Heart left ventricle (tissue), 16 donors: ENCODE measurements around the gene NAA16. TPM values are rescaled to one million over a fixed set of nuclear protein-coding genes. Genes with fewer than 3 reads are reported as not detected.

ENCODE experiments used
- ATAC-seq, 4 donors: fragments of 200-7000 bp; cut with Tn5 transposase; one replicate each; pipeline ENCODE4 v1.9.1; 2020 to 2022; ENCODE audit warnings: moderate library complexity in 4 of 4, mild to moderate bottlenecking in 3 of 4, moderate number of reproducible peaks in 1 of 4
- DNase-seq, 5 donors: peaks; one replicate each; pipeline ENCODE4 v3.0.0-alpha.2; 2020
- H3K27ac ChIP-seq, 12 donors: fragments of 200-600 bp; sonication (generic) in 4 of 12; one replicate each; pipeline versions ENCODE4 v1.5.0 to v1.8.0; 2016 to 2022; ENCODE audit warnings: mild to moderate bottlenecking in 2 of 12
- H3K27me3 ChIP-seq, 9 donors: fragments of 200-600 bp; sonication (generic) in 2 of 9; one replicate each; pipeline versions ENCODE4 v1.5.1 to v1.8.0; 2016 to 2022; ENCODE audit warnings: mild to moderate bottlenecking in 3 of 9
- H3K36me3 ChIP-seq, 9 donors: fragments of 200-600 bp; sonication (generic) in 2 of 9; one replicate each; pipeline versions ENCODE4 v1.5.0 to v1.8.0; 2018 to 2022; ENCODE audit warnings: mild to moderate bottlenecking in 2 of 9
- H3K4me1 ChIP-seq, 12 donors: fragments of 200-600 bp; sonication (generic) in 4 of 12; one replicate each; pipeline versions ENCODE4 v1.5.0 to v1.8.0; 2016 to 2022; ENCODE audit warnings: mild to moderate bottlenecking in 3 of 12
- H3K4me3 ChIP-seq, 12 donors: fragments of 200-600 bp; sonication (generic) in 4 of 12; one replicate each; pipeline versions ENCODE4 v1.5.0 to v1.8.0; 2017 to 2022; ENCODE audit warnings: mild to moderate bottlenecking in 9 of 12, moderate library complexity in 4 of 12
- H3K9me3 ChIP-seq, 12 donors: fragments of 200-600 bp; sonication (generic) in 4 of 12; one replicate each; pipeline versions ENCODE4 v1.5.0 to v1.8.0; 2016 to 2022; ENCODE audit warnings: mild to moderate bottlenecking in 1 of 12
- POLR2A ChIP-seq, 2 donors: fragments of 450-650 bp; IDR thresholded peaks; one replicate each; pipeline ENCODE4 v1.6.1; 2017; ENCODE audit warnings: antibody characterized with exemption in 2 of 2, mild to moderate bottlenecking in 2 of 2, moderate library complexity in 2 of 2
- WGBS, 4 donors: extraction: QIAGEN DNeasy Blood & Tissue Kit in 2 of 4; methylation state at CpG; one replicate each; pipeline versions ENCODE4 v1.1.5 to v1.1.7; 2013 to 2018; 5-methylcytosine and 5-hydroxymethylcytosine counted together
- intact Hi-C, 10 donors: fragments of 100-400 bp; cut with DNase I; formaldehyde crosslinking; loops; one replicate each; pipeline versions ENCODE4 v1.11.1 to v1.14.2; 2022
- polyA plus RNA-seq, 2 donors: library from polyadenylated mRNA; stranded (reverse); fragments of 200-250 nt; gene quantifications; one replicate each; pipeline ENCODE4 v1.2.3, GENCODE V29; 2013
- total RNA-seq, 9 donors: library from RNA; depleted of rRNA in 2 of 9; stranded (reverse); fragments of >200 nt in 2 of 9; fragmentation: NEBNext Ultra II Directional in 3 of 9; extraction: Animal tissue kit (Norgen Biotek cat#: 25700) in 3 of 9; gene quantifications; one replicate each; pipeline versions ENCODE4 v1.1.0 to v1.2.4, GENCODE V29; 2016 to 2023
- TF ChIP-seq, protein P1 (sequence below), 12 donors: fragments of 200-600 bp; sonication (generic) in 4 of 12; IDR thresholded peaks; one replicate each; pipeline versions ENCODE4 v1.5.0 to v1.8.0; 2018 to 2022; ENCODE audit warnings: antibody characterized with exemption in 12 of 12, mild to moderate bottlenecking in 5 of 12
- donor health status: ischemic (EF 13 %, LVEDD 7.1; RV severe dilation, severe dysfunction).
- donor health status: healthy with polysubstance abuse.
- donor health status: DM: no; HTN: yes; CAD: no.
- donor health status: DM: no; HTN: no; CAD: no.
- donor health status: ischemic (EF 25% LVEDD 6.9; RV normal size, moderate dysfunction).
- donor health status: ischemic (EF 25% LVEDD 5.7; RV mildly dilated, moderate dysfunction).
- donor health status: healthy.
- donor health status: DM: yes; HTN: yes; CAD: no.
- donor health status: ischemic (EF 35%, LVEDD 5.7; RV mildly dilated, moderate dysfunction).
- donor health status: nonischemic (EF 11% LVEDD 7.7; RV severe dilation, severe dysfunction).
- donor health status: DM: yes; HTN: yes; CAD: no.
- donor health status: PGD.
- donor health status: ischemic (EF 29% LVEDD 5.4; RV normal size, mild dysfunction).
- donor health status: nonischemic (EF 23%, LVEDD 6.1; RV moderate dilation, normal function).

NAA16 gene
- total and polyA plus RNA-seq, 11 donors, result 3.6 to 10.7 (median 7.3) TPM

GRCh38 chr13:41409611-41410010, 98.5 kb downstream of the NAA16 start:
- H3K4me3 ChIP-seq, result no peak overlapping the region
- TF ChIP-seq, protein P1, sequence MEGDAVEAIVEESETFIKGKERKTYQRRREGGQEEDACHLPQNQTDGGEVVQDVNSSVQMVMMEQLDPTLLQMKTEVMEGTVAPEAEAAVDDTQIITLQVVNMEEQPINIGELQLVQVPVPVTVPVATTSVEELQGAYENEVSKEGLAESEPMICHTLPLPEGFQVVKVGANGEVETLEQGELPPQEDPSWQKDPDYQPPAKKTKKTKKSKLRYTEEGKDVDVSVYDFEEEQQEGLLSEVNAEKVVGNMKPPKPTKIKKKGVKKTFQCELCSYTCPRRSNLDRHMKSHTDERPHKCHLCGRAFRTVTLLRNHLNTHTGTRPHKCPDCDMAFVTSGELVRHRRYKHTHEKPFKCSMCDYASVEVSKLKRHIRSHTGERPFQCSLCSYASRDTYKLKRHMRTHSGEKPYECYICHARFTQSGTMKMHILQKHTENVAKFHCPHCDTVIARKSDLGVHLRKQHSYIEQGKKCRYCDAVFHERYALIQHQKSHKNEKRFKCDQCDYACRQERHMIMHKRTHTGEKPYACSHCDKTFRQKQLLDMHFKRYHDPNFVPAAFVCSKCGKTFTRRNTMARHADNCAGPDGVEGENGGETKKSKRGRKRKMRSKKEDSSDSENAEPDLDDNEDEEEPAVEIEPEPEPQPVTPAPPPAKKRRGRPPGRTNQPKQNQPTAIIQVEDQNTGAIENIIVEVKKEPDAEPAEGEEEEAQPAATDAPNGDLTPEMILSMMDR (IDR thresholded peaks at IDR 0.05), result no peak
- TF ChIP-seq POLR2A (IDR thresholded peaks at IDR 0.05), result no peak
- H3K36me3 ChIP-seq, result no peaks in the 10 kb centered on the region
- ATAC-seq (no peak), DNase-seq (no peak)
- no peak overlapping the region for H3K27ac ChIP-seq
- H3K27me3 ChIP-seq, result no peaks in the 10 kb centered on the region
- intact Hi-C loops, result loop anchor here (2.0 to 10.0 kb wide), 3 partner anchors 243 to 245 kb away; no protein-coding TSS in a partner anchor
- no peaks in the 10 kb centered on the region for H3K9me3 ChIP-seq
- 75 to 81% (median 79%) methylated on average over 2 of the region's 2 CpGs for WGBS, 4 donors
- no peaks in the 10 kb centered on the region for H3K4me1 ChIP-seq

- Histone ChIP-seq H3K36me3 (no peaks in the 10 kb centered on the region), H3K4me3 (no peak overlapping the region), H3K27me3 (no peaks in the 10 kb centered on the region), H3K9me3 (no peaks in the 10 kb centered on the region), H3K4me1 (no peaks in the 10 kb centered on the region), H3K27ac (no peak overlapping the region)
- DNase-seq, result no peak
- intact Hi-C loops, result loop anchor here in 9 of 10 donors (2.0 to 10.0 kb wide), 3 partner anchors 241 to 244 kb away; no protein-coding TSS in a partner anchor
- TF ChIP-seq POLR2A (IDR thresholded peaks at IDR 0.05), result no peak
- TF ChIP-seq, protein P1 (IDR thresholded peaks at IDR 0.05), result no peak
- WGBS, 4 donors, result 89 to 94% (median 90%) methylated on average over 5 of the region's 5 CpGs
- ATAC-seq, result no peak
Observed at GRCh38 chr13:41411060-41411459, 100.0 kb downstream of the NAA16 start.

DNA sequence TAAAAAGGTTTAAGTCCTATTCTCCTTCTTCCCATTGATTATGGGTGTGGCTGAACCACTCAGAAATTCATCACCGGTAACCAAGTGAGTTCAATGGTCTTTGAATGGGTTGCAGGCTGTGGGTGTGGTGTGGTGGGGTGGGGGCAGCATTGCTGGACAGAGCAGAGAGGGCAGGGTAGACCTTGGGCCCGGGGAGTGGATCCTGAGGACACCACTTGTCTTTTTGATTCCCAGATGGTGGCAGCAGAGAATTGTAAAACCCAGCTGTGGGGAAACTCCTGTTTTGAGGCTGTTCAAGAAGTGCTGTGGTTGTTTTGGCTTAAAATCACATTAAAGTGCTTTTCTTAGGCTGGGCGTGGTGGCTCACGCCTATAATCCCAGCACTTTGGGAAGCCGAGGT, 100.5 kb downstream of the NAA16 start:
- Histone ChIP-seq H3K9me3 (no peaks in the 10 kb centered on the region), H3K27ac (no peak overlapping the region), H3K4me3 (no peak overlapping the region), H3K27me3 (no peaks in the 10 kb centered on the region), H3K36me3 (no peaks in the 10 kb centered on the region), H3K4me1 (no peaks in the 10 kb centered on the region)
- intact Hi-C loops, result loop anchor here in 9 of 10 donors (2.0 to 10.0 kb wide), 3 partner anchors 241 to 243 kb away; no protein-coding TSS in a partner anchor
- DNase-seq, result no peak
- TF ChIP-seq, protein P1 (IDR thresholded peaks at IDR 0.05), result peak in 11 of 12 donors; percentile 8 to 54 (median 39)
- TF ChIP-seq POLR2A (IDR thresholded peaks at IDR 0.05), result no peak
- WGBS, 4 donors, result 46 to 57% (median 53%) methylated on average over 5 of the region's 5 CpGs
- peak in 3 of 4 donors; percentile 54 to 57 (median 55) for ATAC-seq

DNA sequence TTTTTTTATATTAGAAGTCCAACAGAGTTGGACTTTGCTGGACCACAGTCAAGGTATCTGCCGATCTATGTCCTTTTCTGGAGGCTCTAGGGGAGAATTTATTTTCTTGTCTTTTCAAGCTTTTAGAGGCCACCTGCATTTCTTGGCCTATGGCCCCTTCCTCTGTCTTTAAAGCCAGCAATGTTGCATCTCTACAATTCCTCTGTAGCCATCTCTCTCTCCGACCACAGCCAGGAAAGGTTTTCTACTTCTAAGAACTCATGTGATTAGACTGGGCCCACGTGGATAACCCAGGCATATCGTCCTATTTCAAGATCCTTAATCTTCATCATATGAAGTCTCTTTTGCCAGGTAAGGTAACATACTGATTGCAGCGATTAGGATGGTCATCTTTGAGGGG, 102.8 kb downstream of the NAA16 start:
- H3K27me3 ChIP-seq, result no peaks in the 10 kb centered on the region
- 90 to 94% (median 92%) methylated on average over 5 of the region's 5 CpGs for WGBS, 4 donors
- TF ChIP-seq, protein P1 (IDR thresholded peaks at IDR 0.05), result no peak
- TF ChIP-seq POLR2A (IDR thresholded peaks at IDR 0.05), result no peak
- H3K4me3 ChIP-seq, result no peak overlapping the region
- ATAC-seq (no peak), DNase-seq (no peak)
- no peak overlapping the region for H3K27ac ChIP-seq
- intact Hi-C loops, result loop anchor here in 8 of 10 donors (5.0 to 10.0 kb wide), 2 partner anchors 238 to 241 kb away; no protein-coding TSS in a partner anchor
- H3K4me1 ChIP-seq, result no peaks in the 10 kb centered on the region
- no peaks in the 10 kb centered on the region for H3K36me3 ChIP-seq
- peaks cover 0 to 6% (median 0%) of the 10 kb centered on the region in 12 donors for H3K9me3 ChIP-seq
